Ovary (tissue), 3 donors: Measurements from ENCODE around the gene ZNF592.

Source experiments
- CTCF ChIP-seq, 3 donors: fragments of 450-650 bp in 2 of 3; fragments of 200-600 bp in 1 of 3; IDR thresholded peaks; one replicate each; pipeline versions ENCODE4 v1.5.1 to v1.8.0; 2016 to 2022; ENCODE audit warnings: antibody characterized with exemption in 3 of 3, mild to moderate bottlenecking in 1 of 3
- POLR2A ChIP-seq: fragments of 450-650 bp; IDR thresholded peaks from one replicate; pipeline ENCODE4 v1.6.1; 2017; ENCODE audit warnings: antibody characterized with exemption, mild to moderate bottlenecking, moderate library complexity
- donor health status: DM: no; HTN: no; CAD: no.

- TF ChIP-seq CTCF (IDR thresholded peaks at IDR 0.05) (no peak), POLR2A (no peak)
Measured at GRCh38 chr15:84833447-84834228, 85.2 kb downstream of the ZNF592 start.
